GM12874 (cell line): ENCODE data around the gene PGAP1.

Experiments
- CTCF ChIP-seq: IDR thresholded peaks from 2 replicates; pipeline ENCODE4 v1.5.1; 2011; ENCODE audit warnings: low read depth, mild to moderate bottlenecking, control low read depth, low read length, moderate library complexity; ENCODE audit not compliant: insufficient read depth

The PGAP1 gene

GRCh38 chr2:196959281-196959680, 32.8 kb upstream of the PGAP1 start:
- TF ChIP-seq CTCF = no peak

GRCh38 chr2:196957881-196958525, 31.5 kb upstream of the PGAP1 start:
- TF ChIP-seq CTCF = no peak

DNA sequence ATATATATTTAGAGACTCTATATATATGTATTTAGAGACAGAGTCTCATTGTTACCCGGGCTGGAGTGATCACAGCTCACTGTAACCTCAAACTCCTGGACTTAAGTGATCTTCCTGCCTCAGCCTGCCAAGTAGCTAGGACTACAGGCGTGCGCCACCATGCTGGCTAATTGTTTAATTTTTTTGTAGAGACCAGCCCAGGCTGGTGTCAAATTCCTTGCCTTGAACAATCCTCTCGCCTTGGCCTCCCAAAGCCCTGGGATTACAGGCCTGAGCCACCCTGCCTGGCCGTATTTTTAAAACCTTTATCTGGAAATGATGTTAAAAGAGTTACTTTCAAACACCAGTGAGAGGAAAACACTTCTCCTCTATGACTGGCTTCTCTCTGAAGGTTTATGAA, 30.9 kb upstream of the PGAP1 start:
- TF ChIP-seq CTCF = no peak

DNA sequence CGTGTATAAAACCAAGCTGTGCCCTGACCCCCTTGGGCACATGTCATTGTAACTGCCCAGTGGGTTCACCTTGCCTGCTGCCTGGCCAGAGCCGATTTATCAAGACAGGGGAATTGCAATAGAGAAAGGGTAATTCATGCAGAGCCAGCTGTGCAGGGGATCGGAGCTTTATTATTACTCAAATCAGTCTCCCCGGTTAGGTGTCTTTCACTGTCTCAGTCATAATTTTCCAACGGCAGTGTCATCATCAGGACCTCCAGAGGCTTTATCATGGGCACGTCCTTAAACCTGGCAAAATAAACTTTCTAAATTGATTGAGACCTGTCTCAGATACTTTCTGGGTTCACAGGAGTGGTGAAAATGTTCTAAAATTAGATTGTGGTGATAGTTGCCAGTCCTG, 29.6 kb upstream of the PGAP1 start:
- TF ChIP-seq CTCF = no peak

- no peak for TF ChIP-seq CTCF
Measured at GRCh38 chr2:196955036-196955435, 28.5 kb upstream of the PGAP1 start.

DNA sequence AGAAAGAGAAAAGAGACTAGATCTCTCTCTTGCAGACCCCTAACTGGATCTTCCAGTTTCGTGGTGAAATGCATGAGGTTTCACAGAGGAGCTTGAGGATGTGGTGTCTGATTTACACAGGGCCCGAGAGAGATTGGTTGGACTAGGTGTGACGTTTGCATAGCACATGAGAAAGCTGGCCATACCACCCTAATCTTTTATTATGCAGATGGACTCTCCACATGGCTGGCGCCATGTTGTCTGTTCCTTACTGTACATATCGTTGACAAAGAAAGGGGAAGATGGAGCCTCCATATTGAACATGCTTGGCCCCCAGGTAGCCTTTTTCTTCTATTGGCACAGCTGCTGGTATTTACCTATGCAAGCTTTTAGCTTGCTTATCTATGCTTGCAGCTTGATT, 27.5 kb upstream of the PGAP1 start:
- no peak for TF ChIP-seq CTCF

GRCh38 chr2:196952936-196953335, 26.4 kb upstream of the PGAP1 start:
- no peak for TF ChIP-seq CTCF
